ENCODE data around the gene NLGN4Y. TPM values are rescaled to one million over a fixed set of nuclear protein-coding genes. Genes with fewer than 3 reads are reported as not detected.

Gene NLGN4Y
- total RNA-seq, 4 donors from 2014 or later: 44.5 to 49.8 TPM; not detected in 2

DNA sequence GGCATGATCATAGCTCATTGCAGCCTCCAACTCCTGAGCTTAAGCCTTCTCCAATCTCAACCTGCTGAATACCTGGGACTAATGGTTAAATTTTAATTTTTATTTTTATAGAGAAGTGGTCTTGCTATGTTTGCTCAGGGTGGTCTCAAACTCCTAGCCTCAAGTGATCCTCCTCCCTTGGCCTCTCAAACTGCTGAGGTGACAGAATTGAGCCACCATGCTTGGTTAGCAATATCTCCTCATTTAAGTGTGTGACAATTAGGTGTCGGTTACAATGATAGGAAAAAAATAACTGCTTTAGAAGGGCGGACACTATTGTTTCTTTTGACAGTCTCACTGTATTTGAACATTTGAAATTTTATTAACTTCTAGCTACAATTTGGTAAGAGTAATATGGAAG is 300.3 kb downstream of the NLGN4Y start:
- no peak overlapping the region for H3K27ac ChIP-seq
- H3K27me3 ChIP-seq: no peaks in the 10 kb centered on the region
- TF ChIP-seq POLR2A (IDR thresholded peaks at IDR 0.05): no peak
- TF ChIP-seq, protein P1, sequence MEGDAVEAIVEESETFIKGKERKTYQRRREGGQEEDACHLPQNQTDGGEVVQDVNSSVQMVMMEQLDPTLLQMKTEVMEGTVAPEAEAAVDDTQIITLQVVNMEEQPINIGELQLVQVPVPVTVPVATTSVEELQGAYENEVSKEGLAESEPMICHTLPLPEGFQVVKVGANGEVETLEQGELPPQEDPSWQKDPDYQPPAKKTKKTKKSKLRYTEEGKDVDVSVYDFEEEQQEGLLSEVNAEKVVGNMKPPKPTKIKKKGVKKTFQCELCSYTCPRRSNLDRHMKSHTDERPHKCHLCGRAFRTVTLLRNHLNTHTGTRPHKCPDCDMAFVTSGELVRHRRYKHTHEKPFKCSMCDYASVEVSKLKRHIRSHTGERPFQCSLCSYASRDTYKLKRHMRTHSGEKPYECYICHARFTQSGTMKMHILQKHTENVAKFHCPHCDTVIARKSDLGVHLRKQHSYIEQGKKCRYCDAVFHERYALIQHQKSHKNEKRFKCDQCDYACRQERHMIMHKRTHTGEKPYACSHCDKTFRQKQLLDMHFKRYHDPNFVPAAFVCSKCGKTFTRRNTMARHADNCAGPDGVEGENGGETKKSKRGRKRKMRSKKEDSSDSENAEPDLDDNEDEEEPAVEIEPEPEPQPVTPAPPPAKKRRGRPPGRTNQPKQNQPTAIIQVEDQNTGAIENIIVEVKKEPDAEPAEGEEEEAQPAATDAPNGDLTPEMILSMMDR (IDR thresholded peaks at IDR 0.05): no peak
- no peak for DNase-seq
- H3K4me1 ChIP-seq: no peaks in the 10 kb centered on the region
- intact Hi-C loops (cut with DNase I): no loop called here
- no peak overlapping the region for H3K4me3 ChIP-seq (replicated peaks in 1 of 3)
- no peaks in the 10 kb centered on the region for H3K36me3 ChIP-seq
- H3K9me3 ChIP-seq: no peaks in the 10 kb centered on the region
- 96 to 98% methylated on average over 2 of the region's 2 CpGs for WGBS, 2 donors

DNA sequence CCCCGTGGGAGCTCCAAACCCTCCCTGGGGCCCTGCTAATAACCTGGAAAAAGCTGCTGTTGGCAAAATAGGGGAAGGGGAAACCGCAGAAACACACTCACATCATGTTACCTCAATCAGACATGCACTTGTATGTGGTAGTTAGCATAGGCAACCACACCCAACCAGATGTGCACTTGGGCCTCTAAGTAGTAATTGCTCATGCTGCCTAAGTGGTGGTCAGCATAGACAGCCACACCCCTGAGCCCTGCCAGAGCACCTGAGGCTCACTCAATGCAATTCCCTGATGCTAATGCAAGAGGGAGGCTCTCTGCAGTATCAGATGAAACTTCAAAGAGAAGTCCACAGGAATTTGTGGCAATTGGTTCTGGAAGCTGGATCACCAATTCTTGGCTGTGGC is 301.4 kb downstream of the NLGN4Y start:
- 40 to 69% methylated on average over 1 to 2 of the region's 2 CpGs for WGBS, 2 donors
- TF ChIP-seq, protein P1 (IDR thresholded peaks at IDR 0.05): no peak
- no peak for TF ChIP-seq POLR2A (IDR thresholded peaks at IDR 0.05)
- intact Hi-C loops (cut with DNase I): no loop called here
- Histone ChIP-seq H3K27me3 (no peaks in the 10 kb centered on the region), H3K4me1 (no peaks in the 10 kb centered on the region), H3K27ac (no peak overlapping the region), H3K36me3 (no peaks in the 10 kb centered on the region), H3K9me3 (no peaks in the 10 kb centered on the region), H3K4me3 (replicated peaks in 1 of 3) (no peak overlapping the region)
- no peak for DNase-seq

DNA sequence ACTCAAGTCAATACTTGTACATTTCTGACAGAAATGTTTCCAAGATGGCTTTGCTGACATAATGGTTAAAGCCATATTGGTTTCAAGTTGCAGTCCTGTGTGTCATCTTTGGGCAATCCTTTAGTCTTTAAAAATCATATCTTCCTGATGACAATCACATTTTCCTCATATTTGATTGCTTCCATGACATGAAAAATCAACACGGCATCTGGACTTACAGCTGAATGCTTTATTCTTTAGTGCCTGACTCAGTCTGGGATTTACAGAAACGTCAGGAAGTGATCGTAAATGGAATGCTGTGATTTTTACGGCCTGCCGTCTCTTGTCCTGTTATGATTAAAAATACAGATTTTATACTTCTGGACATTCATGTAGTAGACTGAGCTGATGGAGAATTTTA is 304.2 kb downstream of the NLGN4Y start:
- Histone ChIP-seq H3K27me3 (no peaks in the 10 kb centered on the region), H3K4me1 (no peaks in the 10 kb centered on the region), H3K36me3 (no peaks in the 10 kb centered on the region), H3K4me3 (replicated peaks in 1 of 3) (no peak overlapping the region), H3K27ac (no peak overlapping the region), H3K9me3 (no peaks in the 10 kb centered on the region)
- no peak for DNase-seq
- WGBS, 2 donors: 79 to 85% methylated on average over 5 of the region's 5 CpGs
- TF ChIP-seq POLR2A (IDR thresholded peaks at IDR 0.05): no peak
- TF ChIP-seq, protein P1 (IDR thresholded peaks at IDR 0.05): no peak
- intact Hi-C loops (cut with DNase I): no loop called here

DNA sequence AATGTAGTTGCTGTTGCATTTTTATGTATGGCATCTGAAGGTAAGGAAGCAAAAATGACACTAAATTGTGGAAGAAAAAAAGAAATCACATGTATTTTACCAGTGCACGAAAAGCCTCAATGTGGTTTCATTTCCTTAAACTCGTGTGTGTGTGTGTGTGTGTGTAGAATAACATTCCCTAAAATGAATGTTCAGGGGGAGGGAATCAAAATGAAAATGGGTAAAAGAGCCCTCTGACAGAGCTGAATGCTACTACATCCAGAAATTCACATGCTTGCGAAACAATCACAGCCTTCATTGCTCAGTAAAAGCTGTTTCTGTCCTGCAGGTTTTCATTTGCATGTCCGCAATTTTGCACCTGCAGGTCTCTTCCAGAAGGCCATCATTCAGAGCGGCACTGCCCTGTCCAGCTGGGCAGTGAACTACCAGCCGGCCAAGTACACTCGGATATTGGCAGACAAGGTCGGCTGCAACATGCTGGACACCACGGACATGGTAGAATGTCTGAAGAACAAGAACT is 305.1 kb downstream of the NLGN4Y start:
- no peak for DNase-seq
- 85 to 96% methylated on average over 3 to 8 of the region's 9 CpGs for WGBS, 2 donors
- H3K27ac ChIP-seq: no peak overlapping the region
- no peaks in the 10 kb centered on the region for H3K4me1 ChIP-seq
- intact Hi-C loops (cut with DNase I): no loop called here
- H3K4me3 ChIP-seq (replicated peaks in 1 of 3): no peak overlapping the region
- no peak for TF ChIP-seq POLR2A (IDR thresholded peaks at IDR 0.05)
- TF ChIP-seq, protein P1 (IDR thresholded peaks at IDR 0.05): no peak
- no peaks in the 10 kb centered on the region for H3K27me3 ChIP-seq
- no peaks in the 10 kb centered on the region for H3K9me3 ChIP-seq
- no peaks in the 10 kb centered on the region for H3K36me3 ChIP-seq

DNA sequence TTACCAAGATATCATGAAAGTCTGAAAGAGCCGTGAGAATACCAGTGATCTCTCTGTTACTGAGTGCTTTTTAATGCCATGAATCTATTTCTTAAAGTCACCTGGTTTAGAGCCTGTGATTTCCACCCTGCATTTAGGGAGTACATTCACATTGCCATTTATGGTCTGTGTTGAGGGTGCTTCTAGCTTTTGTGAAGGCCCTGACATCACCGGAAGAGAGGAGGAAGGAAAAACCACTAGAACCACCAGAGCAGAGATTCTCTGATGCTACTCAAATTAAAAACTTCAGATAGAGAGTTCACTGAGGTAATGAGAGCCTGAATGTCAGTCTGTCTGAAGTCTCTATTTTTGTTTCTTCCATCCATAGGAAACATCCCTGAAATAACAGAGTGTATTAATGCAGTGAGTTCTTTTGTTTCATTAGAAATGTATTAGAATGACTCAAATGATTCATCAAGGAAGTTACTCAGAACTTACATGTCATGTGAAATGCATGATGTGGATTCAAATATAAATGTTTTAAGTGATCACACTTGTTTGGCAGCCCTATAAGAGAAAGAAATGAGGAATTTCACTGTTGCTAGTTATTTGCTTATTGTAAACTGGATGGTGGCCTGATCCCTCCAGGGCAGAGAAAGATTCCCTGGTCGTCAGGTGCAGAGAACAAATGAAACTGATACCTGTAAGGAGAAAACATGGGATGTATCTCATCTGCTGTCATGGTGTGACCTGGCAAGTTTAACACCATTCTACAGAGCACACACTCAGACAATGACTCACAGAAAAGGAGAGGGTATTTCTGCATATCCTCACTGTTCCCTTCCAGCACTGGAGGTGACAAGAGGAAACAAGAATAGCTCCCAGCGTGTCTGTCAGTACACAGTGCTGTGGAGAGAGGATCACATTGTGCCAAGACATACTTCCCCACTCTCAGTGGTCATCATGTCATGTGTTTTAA is 310.1 kb downstream of the NLGN4Y start:
- WGBS, 2 donors: 89 to 92% methylated on average over 3 to 4 of the region's 4 CpGs

More for the DNA sequence above, 310.1 kb downstream of the NLGN4Y start:
- H3K4me3 ChIP-seq (replicated peaks in 1 of 3): no peak overlapping the region
- TF ChIP-seq, protein P1 (IDR thresholded peaks at IDR 0.05): no peak
- no peak for TF ChIP-seq POLR2A (IDR thresholded peaks at IDR 0.05)
- no peaks in the 10 kb centered on the region for H3K36me3 ChIP-seq
- no peak for DNase-seq
- no peaks in the 10 kb centered on the region for H3K4me1 ChIP-seq
- no peak overlapping the region for H3K27ac ChIP-seq
- no peaks in the 10 kb centered on the region for H3K9me3 ChIP-seq
- intact Hi-C loops (cut with DNase I): no loop called here
- H3K27me3 ChIP-seq: no peaks in the 10 kb centered on the region
